LoVo (cell line): ENCODE measurements around the gene PDE12.

ENCODE experiments used
- DNase-seq: peaks from one replicate; pipeline ENCODE4 v3.0.0-alpha.2; 2016; ENCODE audit warnings: low spot score

The PDE12 gene

GRCh38 chr3:57555738-57556458 is at the start of gene PDE12:
TSS of gene PDE12 (plus strand) at chr3:57556274. CDS start at chr3:57556380, 106 bp downstream.
- peak; percentile 88 for DNase-seq

DNA sequence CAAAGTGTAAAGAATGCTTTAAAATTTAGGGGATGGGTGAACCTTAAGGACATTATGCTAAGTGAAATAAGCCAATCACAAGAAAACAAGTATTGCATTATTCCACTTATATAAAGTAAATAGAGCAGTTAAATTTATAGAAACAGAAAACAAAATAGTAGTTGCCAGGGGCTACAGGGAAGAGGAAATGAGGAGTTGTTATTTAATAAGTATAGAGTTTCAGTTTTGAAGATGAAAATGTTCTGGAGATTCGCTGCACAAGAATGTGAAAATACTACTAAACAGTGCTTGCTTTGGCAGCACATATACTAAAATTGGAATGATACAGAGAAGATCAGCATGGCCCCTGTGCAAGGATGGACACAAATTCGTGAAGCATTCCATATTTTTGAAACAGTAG is 43.9 kb upstream of the PDE12 start:
- no peak for DNase-seq

DNA sequence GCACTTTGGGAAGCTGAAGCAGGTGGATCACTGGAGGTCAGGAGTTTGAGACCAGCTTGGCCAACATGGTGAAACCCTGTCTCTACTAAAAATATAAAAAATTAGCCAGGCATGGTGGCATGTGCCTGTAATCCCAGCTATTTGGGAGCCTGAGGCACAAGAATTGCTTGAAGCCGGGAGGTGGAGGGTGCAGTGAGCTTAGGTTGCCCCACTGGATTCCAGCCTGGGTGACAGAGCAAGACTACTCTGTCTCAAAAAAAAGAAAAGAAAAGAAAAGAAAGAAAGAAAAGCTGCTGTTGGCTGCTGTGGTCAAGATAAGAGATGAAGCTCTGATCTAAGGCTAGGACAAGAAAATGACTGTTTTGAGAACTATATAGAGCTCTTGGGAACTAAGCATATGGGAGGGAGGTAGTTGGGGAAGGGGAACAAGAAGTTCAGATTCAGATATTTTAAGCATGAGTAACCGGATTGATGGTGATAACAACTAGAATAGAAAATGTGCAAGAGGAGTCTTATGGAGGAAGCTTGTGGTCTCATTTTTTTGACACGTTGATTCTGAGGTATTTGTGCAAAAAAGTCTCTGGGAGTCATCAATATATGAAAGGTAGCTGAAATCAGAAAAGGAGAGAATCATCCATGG is 37.7 kb upstream of the PDE12 start:
- DNase-seq, result peak; percentile 13

GRCh38 chr3:57530071-57530608 is 25.9 kb upstream of the PDE12 start:
- peak; percentile 11 for DNase-seq

- no peak for DNase-seq
Observed at GRCh38 chr3:57538465-57538864, 17.6 kb upstream of the PDE12 start.

DNA sequence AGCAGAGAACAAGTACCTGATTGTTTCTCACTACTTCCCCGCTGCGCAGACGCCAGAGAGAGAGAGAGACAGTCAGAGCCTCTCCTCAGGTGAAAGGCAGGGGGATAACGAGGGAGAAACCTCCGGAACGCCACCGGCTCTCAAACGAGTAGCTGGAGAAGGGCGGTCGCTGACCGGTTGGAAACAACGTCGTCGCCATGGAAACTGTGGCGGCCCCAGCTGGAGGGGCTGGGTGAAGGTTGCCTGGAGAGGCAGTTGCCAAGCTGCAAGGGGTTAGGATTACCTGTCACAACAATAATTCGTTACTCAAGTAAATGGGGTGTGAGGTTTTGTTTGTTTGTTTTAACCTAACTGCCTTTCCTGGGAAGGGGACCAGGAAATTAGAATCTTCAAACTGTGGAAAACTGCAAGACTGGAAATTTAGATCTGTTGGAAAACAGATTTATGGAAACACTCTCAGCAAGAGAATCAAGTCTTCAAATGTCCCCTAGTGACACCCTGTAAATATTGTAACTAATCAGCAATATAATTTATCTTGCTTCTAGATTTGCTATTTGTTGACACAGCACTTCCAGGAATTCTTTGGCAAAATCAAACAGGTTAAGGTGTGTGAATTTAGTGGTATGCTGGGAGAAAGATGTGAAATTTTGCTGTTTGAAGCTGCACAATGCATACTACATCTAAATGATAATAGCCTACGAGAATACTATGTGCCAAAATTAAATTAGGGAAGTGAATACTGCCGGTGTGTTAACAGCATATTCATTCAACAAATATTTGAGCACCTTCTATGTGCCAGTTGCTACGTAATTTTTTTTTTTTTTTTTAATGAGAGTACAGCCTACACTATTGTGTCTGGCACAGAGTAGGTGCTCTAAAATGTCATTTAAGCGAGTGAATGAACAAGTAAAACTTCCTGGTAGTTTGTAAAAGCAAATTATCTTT is 11.6 kb upstream of the PDE12 start, which contains the start of gene DNAH12:
Gene DNAH12, minus strand, starts transcription at position 164 of the 945 bp plus-strand sequence. CDS start 1,474 bp downstream, outside the sequence.
- DNase-seq, result peak; percentile 25

GRCh38 chr3:57545636-57546268 is 10.3 kb upstream of the PDE12 start:
- DNase-seq, result no peak

GRCh38 chr3:57546616-57547015 is 9.5 kb upstream of the PDE12 start:
- DNase-seq, result no peak

GRCh38 chr3:57555306-57555705 is 768 bp upstream of the PDE12 start:
- DNase-seq, result peak; percentile 28

DNA sequence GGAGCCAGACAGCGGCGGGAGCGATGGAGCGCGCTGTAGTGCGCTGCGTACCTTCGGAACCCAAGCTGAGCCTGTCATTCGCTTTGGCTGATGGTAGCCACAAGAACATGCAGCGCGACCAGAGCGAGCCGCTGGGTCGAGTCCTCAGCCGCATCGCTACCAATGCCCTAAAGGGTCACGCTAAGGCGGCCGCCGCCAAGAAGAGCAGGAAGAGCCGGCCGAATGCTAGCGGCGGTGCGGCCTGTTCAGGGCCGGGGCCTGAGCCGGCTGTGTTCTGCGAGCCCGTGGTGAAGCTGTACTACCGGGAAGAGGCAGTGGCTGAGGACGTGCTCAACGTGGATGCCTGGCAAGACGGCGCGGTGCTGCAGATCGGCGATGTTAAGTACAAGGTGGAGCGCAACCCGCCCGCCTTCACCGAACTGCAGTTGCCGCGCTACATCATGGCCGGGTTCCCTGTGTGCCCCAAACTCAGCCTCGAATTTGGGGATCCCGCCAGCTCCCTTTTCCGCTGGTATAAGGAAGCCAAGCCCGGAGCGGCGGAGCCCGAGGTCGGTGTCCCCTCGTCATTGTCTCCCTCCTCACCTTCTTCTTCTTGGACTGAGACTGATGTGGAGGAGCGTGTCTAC is 498 bp downstream of the PDE12 start:
- no peak for DNase-seq

DNA sequence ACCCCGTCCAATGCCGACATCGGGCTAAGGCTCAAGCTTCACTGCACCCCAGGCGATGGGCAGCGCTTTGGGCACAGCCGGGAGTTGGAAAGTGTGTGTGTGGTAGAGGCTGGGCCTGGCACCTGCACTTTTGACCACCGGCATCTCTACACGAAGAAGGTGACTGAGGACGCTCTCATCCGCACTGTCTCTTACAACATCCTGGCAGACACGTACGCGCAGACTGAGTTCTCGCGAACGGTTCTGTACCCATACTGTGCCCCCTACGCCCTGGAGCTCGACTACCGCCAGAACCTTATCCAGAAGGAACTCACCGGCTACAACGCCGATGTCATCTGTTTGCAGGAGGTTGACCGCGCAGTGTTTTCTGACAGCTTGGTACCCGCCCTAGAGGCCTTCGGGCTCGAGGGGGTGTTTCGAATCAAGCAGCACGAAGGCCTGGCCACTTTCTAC is 1.0 kb downstream of the PDE12 start:
- DNase-seq, result no peak

- no peak for DNase-seq
Observed at GRCh38 chr3:57559526-57559925, 3.5 kb downstream of the PDE12 start.

DNA sequence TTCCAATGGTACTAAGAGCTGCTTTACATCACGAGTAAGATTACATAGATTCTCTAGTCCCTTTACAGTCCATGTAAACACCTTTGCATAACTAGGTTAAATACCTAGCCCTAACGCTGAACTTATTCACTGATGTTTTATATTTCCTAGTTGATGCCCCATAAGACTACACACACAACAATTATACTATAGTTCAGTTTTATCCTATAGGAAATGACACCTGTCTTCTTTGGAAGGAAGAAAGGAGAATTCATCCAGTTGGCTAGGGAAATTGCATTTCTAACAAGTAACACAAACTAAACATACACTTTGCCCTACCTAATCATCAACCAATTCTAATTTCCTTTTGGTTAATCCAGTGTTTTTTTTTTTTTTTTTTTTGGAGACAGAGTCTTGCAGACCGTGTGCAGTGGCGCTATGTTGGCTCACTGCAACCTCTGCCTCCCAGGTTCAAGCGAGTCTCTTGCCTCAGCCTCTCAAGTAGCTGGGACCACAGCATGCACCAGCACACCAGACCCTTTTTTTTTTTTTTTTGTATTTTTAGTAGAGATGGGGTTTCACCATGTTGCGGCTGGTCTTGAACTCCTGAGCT is 13.9 kb downstream of the PDE12 start:
- DNase-seq, result no peak

GRCh38 chr3:57570878-57571277 is 14.8 kb downstream of the PDE12 start:
- DNase-seq, result no peak

- DNase-seq, result no peak
Observed at GRCh38 chr3:57572096-57572495, 16.0 kb downstream of the PDE12 start.

DNA sequence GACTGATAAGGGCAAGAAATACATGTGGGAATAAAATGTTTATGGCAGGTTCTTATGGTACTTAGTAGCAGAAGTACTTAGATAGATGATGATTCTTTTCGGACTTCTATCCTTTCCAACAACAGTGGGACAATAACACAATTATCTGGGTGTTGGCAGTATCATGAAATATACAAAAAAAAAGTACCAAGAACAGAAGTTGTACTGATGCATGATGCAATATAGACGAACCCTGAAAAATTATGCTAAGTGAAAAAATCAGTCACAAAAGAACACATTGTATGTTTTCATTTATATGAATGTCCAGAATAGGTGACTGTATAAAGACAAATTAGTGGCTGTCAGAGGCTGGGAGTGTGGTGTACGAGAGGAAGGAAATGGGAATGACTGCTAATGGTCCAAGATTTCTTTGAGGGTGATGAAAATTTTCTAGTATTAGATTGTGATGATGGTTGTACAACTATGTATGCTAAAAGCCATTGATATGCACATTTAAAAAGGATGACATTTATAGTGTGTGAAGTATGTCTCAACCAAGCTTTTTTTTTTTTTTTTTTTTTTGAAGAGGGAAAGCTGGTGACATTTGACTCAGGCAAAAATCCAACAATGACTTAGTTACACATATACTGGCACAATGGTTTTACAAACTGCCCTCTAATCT is 20.0 kb downstream of the PDE12 start:
- DNase-seq, result no peak

GRCh38 chr3:57577801-57578200 is 21.7 kb downstream of the PDE12 start:
- no peak for DNase-seq

DNA sequence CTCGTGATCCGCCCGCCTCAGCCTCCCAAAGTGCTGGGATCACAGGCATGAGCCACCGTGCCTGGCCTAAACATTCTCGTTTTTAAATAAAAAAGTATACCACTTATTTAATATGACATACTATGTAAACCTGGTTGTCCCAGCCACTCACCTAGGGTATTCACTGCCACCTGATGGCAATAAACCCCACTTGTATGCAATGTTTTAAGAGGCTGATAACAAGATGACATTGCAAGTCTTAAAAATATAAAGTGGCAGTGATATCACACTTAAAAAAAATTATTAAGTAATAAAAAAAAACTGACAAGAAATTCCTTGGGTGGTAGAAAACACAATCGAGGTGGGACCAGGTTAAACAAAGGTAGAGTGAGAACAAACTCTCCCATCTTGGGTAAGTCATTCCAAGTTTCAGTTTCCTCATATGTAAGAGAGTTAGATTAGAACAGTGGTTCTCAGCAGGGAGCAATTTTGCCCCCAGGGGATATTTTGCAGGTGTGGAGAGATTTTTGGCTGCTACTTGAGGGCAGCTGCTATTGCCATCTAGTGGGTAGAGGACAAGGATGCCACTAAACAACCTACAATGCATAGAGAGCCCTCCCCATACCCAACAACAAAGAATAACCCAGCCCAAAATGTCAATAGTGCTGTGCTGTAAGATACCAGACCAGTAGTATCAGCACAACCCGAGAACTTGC is 26.5 kb downstream of the PDE12 start:
- DNase-seq, result peak; percentile 52

- DNase-seq, result peak; percentile 31
Observed at GRCh38 chr3:57583544-57583943, 27.5 kb downstream of the PDE12 start.

GRCh38 chr3:57586778-57587177 is 30.7 kb downstream of the PDE12 start:
- no peak for DNase-seq
